ENCODE results near the gene SUCLG2. TPM values are rescaled to one million over a fixed set of nuclear protein-coding genes. Genes with fewer than 3 reads are reported as not detected.

The SUCLG2 gene
- total and polyA plus RNA-seq, 9 of the 15 experiments (the other 6 are each of a cell fraction or from before 2014, with no cell fraction given), result 10.1 to 41.4 (median 29.0) TPM

DNA sequence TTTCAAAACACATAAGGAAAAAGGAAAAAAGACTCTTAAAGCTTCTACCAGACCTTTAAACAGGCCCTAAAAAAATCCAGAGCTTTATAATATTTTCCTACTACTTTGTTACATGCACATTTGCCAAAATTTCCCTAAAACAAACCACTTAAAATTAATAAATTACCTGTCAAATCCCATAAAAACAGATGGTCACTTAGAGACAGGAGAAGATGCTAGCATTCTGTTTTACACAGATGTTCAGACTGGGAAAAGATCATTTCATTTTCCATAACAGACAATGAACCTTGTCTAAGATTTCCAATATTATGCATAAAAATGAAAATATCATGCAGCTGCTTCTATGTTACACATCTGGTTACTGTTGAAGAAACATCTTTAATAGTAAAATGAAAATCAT lies 66.6 kb downstream of the SUCLG2 start (continued):
- TF ChIP-seq, protein P1, sequence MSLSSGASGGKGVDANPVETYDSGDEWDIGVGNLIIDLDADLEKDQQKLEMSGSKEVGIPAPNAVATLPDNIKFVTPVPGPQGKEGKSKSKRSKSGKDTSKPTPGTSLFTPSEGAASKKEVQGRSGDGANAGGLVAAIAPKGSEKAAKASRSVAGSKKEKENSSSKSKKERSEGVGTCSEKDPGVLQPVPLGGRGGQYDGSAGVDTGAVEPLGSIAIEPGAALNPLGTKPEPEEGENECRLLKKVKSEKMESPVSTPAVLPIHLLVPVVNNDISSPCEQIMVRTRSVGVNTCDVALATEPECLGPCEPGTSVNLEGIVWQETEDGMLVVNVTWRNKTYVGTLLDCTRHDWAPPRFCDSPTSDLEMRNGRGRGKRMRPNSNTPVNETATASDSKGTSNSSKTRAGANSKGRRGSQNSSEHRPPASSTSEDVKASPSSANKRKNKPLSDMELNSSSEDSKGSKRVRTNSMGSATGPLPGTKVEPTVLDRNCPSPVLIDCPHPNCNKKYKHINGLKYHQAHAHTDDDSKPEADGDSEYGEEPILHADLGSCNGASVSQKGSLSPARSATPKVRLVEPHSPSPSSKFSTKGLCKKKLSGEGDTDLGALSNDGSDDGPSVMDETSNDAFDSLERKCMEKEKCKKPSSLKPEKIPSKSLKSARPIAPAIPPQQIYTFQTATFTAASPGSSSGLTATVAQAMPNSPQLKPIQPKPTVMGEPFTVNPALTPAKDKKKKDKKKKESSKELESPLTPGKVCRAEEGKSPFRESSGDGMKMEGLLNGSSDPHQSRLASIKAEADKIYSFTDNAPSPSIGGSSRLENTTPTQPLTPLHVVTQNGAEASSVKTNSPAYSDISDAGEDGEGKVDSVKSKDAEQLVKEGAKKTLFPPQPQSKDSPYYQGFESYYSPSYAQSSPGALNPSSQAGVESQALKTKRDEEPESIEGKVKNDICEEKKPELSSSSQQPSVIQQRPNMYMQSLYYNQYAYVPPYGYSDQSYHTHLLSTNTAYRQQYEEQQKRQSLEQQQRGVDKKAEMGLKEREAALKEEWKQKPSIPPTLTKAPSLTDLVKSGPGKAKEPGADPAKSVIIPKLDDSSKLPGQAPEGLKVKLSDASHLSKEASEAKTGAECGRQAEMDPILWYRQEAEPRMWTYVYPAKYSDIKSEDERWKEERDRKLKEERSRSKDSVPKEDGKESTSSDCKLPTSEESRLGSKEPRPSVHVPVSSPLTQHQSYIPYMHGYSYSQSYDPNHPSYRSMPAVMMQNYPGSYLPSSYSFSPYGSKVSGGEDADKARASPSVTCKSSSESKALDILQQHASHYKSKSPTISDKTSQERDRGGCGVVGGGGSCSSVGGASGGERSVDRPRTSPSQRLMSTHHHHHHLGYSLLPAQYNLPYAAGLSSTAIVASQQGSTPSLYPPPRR (CRISPR knock-in tag; IDR thresholded peaks at IDR 0.05; ENCODE audit: borderline replicate concordance), result no peak
- TF ChIP-seq, protein P2, sequence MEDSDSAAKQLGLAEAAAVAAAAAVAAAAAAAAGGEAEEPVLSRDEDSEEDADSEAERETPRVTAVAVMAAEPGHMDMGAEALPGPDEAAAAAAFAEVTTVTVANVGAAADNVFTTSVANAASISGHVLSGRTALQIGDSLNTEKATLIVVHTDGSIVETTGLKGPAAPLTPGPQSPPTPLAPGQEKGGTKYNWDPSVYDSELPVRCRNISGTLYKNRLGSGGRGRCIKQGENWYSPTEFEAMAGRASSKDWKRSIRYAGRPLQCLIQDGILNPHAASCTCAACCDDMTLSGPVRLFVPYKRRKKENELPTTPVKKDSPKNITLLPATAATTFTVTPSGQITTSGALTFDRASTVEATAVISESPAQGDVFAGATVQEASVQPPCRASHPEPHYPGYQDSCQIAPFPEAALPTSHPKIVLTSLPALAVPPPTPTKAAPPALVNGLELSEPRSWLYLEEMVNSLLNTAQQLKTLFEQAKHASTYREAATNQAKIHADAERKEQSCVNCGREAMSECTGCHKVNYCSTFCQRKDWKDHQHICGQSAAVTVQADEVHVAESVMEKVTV (CRISPR knock-in tag; IDR thresholded peaks at IDR 0.05), result no peak
- TF ChIP-seq, protein P3, sequence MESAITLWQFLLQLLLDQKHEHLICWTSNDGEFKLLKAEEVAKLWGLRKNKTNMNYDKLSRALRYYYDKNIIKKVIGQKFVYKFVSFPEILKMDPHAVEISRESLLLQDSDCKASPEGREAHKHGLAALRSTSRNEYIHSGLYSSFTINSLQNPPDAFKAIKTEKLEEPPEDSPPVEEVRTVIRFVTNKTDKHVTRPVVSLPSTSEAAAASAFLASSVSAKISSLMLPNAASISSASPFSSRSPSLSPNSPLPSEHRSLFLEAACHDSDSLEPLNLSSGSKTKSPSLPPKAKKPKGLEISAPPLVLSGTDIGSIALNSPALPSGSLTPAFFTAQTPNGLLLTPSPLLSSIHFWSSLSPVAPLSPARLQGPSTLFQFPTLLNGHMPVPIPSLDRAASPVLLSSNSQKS (CRISPR knock-in tag; IDR thresholded peaks at IDR 0.05), result no peak
- TF ChIP-seq GTF2F1 (IDR thresholded peaks at IDR 0.05; ENCODE audit: low read depth, low read length) (no peak), HDAC2 (IDR thresholded peaks at IDR 0.05) (no peak)
- TF ChIP-seq, protein P4, sequence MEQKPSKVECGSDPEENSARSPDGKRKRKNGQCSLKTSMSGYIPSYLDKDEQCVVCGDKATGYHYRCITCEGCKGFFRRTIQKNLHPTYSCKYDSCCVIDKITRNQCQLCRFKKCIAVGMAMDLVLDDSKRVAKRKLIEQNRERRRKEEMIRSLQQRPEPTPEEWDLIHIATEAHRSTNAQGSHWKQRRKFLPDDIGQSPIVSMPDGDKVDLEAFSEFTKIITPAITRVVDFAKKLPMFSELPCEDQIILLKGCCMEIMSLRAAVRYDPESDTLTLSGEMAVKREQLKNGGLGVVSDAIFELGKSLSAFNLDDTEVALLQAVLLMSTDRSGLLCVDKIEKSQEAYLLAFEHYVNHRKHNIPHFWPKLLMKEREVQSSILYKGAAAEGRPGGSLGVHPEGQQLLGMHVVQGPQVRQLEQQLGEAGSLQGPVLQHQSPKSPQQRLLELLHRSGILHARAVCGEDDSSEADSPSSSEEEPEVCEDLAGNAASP (IDR thresholded peaks at IDR 0.05), result no peak

Measured in K562 (cell line).